B cell (primary cell): Measurements from ENCODE around the gene MYORG. TPM values are rescaled to one million over a fixed set of nuclear protein-coding genes. Genes with fewer than 3 reads are reported as not detected.

Source experiments
- ATAC-seq: fragments of 200-7000 bp; cut with Tn5 transposase; one replicate; pipeline ENCODE4 v1.10.0; 2021; ENCODE audit warnings: low read depth, mild to moderate bottlenecking, moderate number of reproducible peaks, moderate library complexity
- CTCF ChIA-PET: fragments of 350-600 bp; sonication (Branson Sonifier 250); formaldehyde crosslinking; loops from one replicate; lab custom pipeline; 2021; ENCODE audit warnings: antibody characterized with exemption, inconsistent platforms; lab: Charles Lee
- POLR2A ChIA-PET: fragments of 350-600 bp; sonication (Branson Sonifier 250); formaldehyde crosslinking; loops from one replicate; lab custom pipeline; 2021; ENCODE audit warnings: antibody characterized with exemption; lab: Charles Lee
- DNase-seq: peaks from one replicate; pipeline ENCODE4 v3.0.0; 2013
- H2AFZ ChIP-seq: 2 replicates; pipeline ENCODE4 v1.6.1; 2012; ENCODE audit warnings: mild to moderate bottlenecking, low read depth, low read length; ENCODE audit not compliant: insufficient read depth, poor library complexity, severe bottlenecking
- H3K27ac ChIP-seq, 2 donors: 1 replicate in 1 of 2; 2 replicates in 1 of 2; pipeline ENCODE4 v1.5.1; 2012 to 2013; ENCODE audit warnings: low read length in 2 of 2, mild to moderate bottlenecking in 2 of 2, moderate library complexity in 1 of 2
- H3K27me3 ChIP-seq, 4 experiments: fragments of 200-600 bp in 1 of 4; sonication (generic) in 1 of 4; replicated peaks in 1 of 4; 1 replicate in 2 of 4; 2 replicates in 2 of 4; pipeline versions ENCODE4 v1.6.1 to v1.7.0; 2013 to 2016; ENCODE audit warnings: low read length in 3 of 4, mild to moderate bottlenecking in 2 of 4, mixed read lengths in 1 of 4, moderate library complexity in 1 of 4; ENCODE audit not compliant: insufficient read depth in 4 of 4, control insufficient read depth in 3 of 4; ENCODE audit errors: control extremely low read depth in 1 of 4
- H3K36me3 ChIP-seq, 2 experiments: replicated peaks in 1 of 2; 1 replicate in 1 of 2; 2 replicates in 1 of 2; pipeline versions ENCODE4 v1.6.1 to v1.7.1; 2013; ENCODE audit warnings: low read length in 1 of 2; ENCODE audit not compliant: insufficient read depth in 2 of 2, control insufficient read depth in 1 of 2; ENCODE audit errors: control extremely low read depth in 1 of 2, extremely low read depth in 1 of 2
- H3K4me1 ChIP-seq, 2 donors: fragments of 200-600 bp in 1 of 2; sonication (generic) in 1 of 2; 1 replicate in 1 of 2; 2 replicates in 1 of 2; pipeline versions ENCODE4 v1.5.1 to v1.6.1; 2013 to 2017; ENCODE audit warnings: low read length in 2 of 2; ENCODE audit not compliant: control insufficient read depth in 2 of 2, insufficient read depth in 2 of 2
- H3K4me2 ChIP-seq: replicated peaks from 2 replicates; pipeline ENCODE3; 2012; ENCODE audit warnings: mild to moderate bottlenecking, low read depth, low read length; ENCODE audit not compliant: poor library complexity, severe bottlenecking
- H3K4me3 ChIP-seq, 5 experiments: fragments of 200-600 bp in 1 of 5; sonication (generic) in 1 of 5; 1 replicate in 3 of 5; 2 replicates in 2 of 5; pipeline versions ENCODE4 v1.5.1 to v1.7.0; 2011 to 2016; ENCODE audit warnings: low read length in 4 of 5, mild to moderate bottlenecking in 4 of 5, low read depth in 2 of 5, control low read depth in 1 of 5, moderate library complexity in 1 of 5; ENCODE audit not compliant: insufficient read depth in 1 of 5; ENCODE audit errors: control extremely low read depth in 1 of 5, extremely low read depth in 1 of 5
- H3K79me2 ChIP-seq: fragments of 200-600 bp; sonication (generic); one replicate; pipeline ENCODE4 v1.6.0; 2016; ENCODE audit warnings: low read length; ENCODE audit not compliant: control insufficient read depth, insufficient read depth
- H3K9ac ChIP-seq: fragments of 200-600 bp; sonication (generic); 2 replicates; pipeline ENCODE4 v1.6.1; 2017; ENCODE audit warnings: mild to moderate bottlenecking, low read length, moderate library complexity
- H3K9me3 ChIP-seq, 3 donors: one replicate each; pipeline versions ENCODE4 v1.6.1 to v1.7.1; 2013; ENCODE audit warnings: low read length in 2 of 3; ENCODE audit not compliant: control insufficient read depth in 2 of 3, insufficient read depth in 1 of 3; ENCODE audit errors: control extremely low read depth in 1 of 3
- H4K20me1 ChIP-seq: 2 replicates; pipeline ENCODE4 v1.6.0; 2012; ENCODE audit warnings: mild to moderate bottlenecking, low read length; ENCODE audit not compliant: insufficient read depth, control insufficient read depth, poor library complexity, severe bottlenecking
- H3K27ac Mint-ChIP-seq: one replicate; pipeline ENCODE4 v1.8.0; 2021; ENCODE audit warnings: mixed read lengths
- H3K27me3 Mint-ChIP-seq: one replicate; pipeline ENCODE4 v1.8.0; 2021; ENCODE audit warnings: mixed read lengths
- H3K4me1 Mint-ChIP-seq: one replicate; pipeline ENCODE4 v1.8.0; 2021; ENCODE audit warnings: mixed read lengths
- H3K4me3 Mint-ChIP-seq: one replicate; pipeline ENCODE4 v1.8.0; 2021; ENCODE audit warnings: mixed read lengths
- H3K9me3 Mint-ChIP-seq: one replicate; pipeline ENCODE4 v1.8.0; 2022; ENCODE audit warnings: mixed read lengths; ENCODE audit not compliant: insufficient read depth
- EZH2 ChIP-seq: IDR thresholded peaks from 2 replicates; pipeline ENCODE4 v1.6.1; 2012; ENCODE audit warnings: borderline replicate concordance, low read depth, mild to moderate bottlenecking, moderate library complexity, low read length; ENCODE audit not compliant: insufficient read depth, poor library complexity, severe bottlenecking
- WGBS: methylation state at CpG from one replicate; pipeline ENCODE4 v1.1.5; 2013; ENCODE audit warnings: missing lambda C conversion rate; ENCODE audit not compliant: insufficient coverage; 5-methylcytosine and 5-hydroxymethylcytosine counted together
- intact Hi-C: fragments of 100-400 bp; cut with micrococcal nuclease; formaldehyde crosslinking; loops from one replicate; pipeline ENCODE4 v1.10.0; 2022
- polyA plus RNA-seq: library from polyadenylated mRNA; depleted of rRNA; stranded (reverse); fragments of >200 nt; gene quantifications from 2 replicates; pipeline ENCODE4 v1.2.3, GENCODE V29; 2012
- total RNA-seq, 2 donors: library from RNA; stranded (reverse); fragments of 120-200 nt in 1 of 2; gene quantifications; 1 replicate in 1 of 2; 2 replicates in 1 of 2; pipeline versions ENCODE4 v1.2.3 to v1.2.4, GENCODE V29; 2013 to 2022
- TF ChIP-seq, protein P1 (sequence below): fragments of 200-600 bp; IDR thresholded peaks from one replicate; pipeline ENCODE4 v1.8.0; 2022; ENCODE audit warnings: antibody characterized with exemption, mild to moderate bottlenecking

Gene MYORG
- total and polyA plus RNA-seq, 2 donors (not counting 1 experiment from before 2014, with no cell fraction given): 0.27 to 0.37 TPM

- TF ChIP-seq, protein P1, sequence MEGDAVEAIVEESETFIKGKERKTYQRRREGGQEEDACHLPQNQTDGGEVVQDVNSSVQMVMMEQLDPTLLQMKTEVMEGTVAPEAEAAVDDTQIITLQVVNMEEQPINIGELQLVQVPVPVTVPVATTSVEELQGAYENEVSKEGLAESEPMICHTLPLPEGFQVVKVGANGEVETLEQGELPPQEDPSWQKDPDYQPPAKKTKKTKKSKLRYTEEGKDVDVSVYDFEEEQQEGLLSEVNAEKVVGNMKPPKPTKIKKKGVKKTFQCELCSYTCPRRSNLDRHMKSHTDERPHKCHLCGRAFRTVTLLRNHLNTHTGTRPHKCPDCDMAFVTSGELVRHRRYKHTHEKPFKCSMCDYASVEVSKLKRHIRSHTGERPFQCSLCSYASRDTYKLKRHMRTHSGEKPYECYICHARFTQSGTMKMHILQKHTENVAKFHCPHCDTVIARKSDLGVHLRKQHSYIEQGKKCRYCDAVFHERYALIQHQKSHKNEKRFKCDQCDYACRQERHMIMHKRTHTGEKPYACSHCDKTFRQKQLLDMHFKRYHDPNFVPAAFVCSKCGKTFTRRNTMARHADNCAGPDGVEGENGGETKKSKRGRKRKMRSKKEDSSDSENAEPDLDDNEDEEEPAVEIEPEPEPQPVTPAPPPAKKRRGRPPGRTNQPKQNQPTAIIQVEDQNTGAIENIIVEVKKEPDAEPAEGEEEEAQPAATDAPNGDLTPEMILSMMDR: no peak
- TF ChIP-seq EZH2: no peak
- Histone ChIP-seq H3K79me2 (peaks cover 28% of the 10 kb centered on the region), H3K4me1 (peaks cover 14 to 25% of the 10 kb centered on the region in 2 donors), H3K4me2 (peak overlapping the region; percentile 95), H3K27me3 (no peaks in the 10 kb centered on the region), H2AFZ (peak overlapping the region; percentile 5), H3K36me3 (no peaks in the 10 kb centered on the region), H3K4me3 (no peak overlapping the region), H3K27ac (peak overlapping the region in 1 of 2 donors; percentile 24), H3K9me3 (no peaks in the 10 kb centered on the region), H3K9ac (no peak overlapping the region), H4K20me1 (peaks cover 8% of the 10 kb centered on the region)
- POLR2A ChIA-PET: interaction anchor here (0.5 to 2.6 kb wide), 4 partner anchors 46 to 153 kb away, joined by 4 to 5 read pairs (median 5); partner anchors contain the start of genes MYORG and UBAP1
- peak overlapping the region; percentile 70 for H3K4me3 Mint-ChIP-seq
- no peaks in the 10 kb centered on the region for H3K27me3 Mint-ChIP-seq
- H3K4me1 Mint-ChIP-seq: peaks cover 29% of the 10 kb centered on the region
- H3K9me3 Mint-ChIP-seq: no peaks in the 10 kb centered on the region
- intact Hi-C loops: loop anchor here (5.0 kb wide), 1 partner anchor 261 kb away; no protein-coding TSS in a partner anchor
- peak overlapping the region; percentile 82 for H3K27ac Mint-ChIP-seq
- no CpG with 5 or more reads among the region's 1 CpG for WGBS
- no peak for ATAC-seq
- DNase-seq: peak; percentile 49
- CTCF ChIA-PET: interaction anchor here (0.5 to 6.2 kb wide), 12 partner anchors 10 to 517 kb away, joined by 3 to 72 read pairs (median 3); partner anchors contain the start of gene MYORG
Measured at GRCh38 chr9:34331196-34331595, 45.5 kb downstream of the MYORG start.
